HepG2 (cell line): ENCODE data around the gene PRKD2. TPM values are rescaled to one million over a fixed set of nuclear protein-coding genes. Genes with fewer than 3 reads are reported as not detected.

ENCODE experiments used
- GTF3A ChIP-seq: sonication (generic); formaldehyde crosslinking; conservative IDR thresholded peaks from 2 replicates; pipeline ENCODE4 v1.4.0; 2020; ENCODE audit warnings: mild to moderate bottlenecking, missing genetic modification reagents
- PHF8 ChIP-seq: sonication (generic); formaldehyde crosslinking; IDR thresholded peaks from 2 replicates; pipeline ENCODE4 v1.5.0; 2020; ENCODE audit warnings: missing genetic modification reagents
- ZFY ChIP-seq: sonication (generic); formaldehyde crosslinking; IDR thresholded peaks from 2 replicates; pipeline ENCODE4 v1.4.0; 2020; ENCODE audit warnings: missing genetic modification reagents
- ZNF10 ChIP-seq: sonication (generic); formaldehyde crosslinking; IDR thresholded peaks from 2 replicates; pipeline ENCODE4 v1.4.0; 2020; ENCODE audit warnings: mild to moderate bottlenecking, low read depth, missing genetic modification reagents, borderline replicate concordance
- polyA plus RNA-seq, 8 experiments: library from polyadenylated mRNA; depleted of rRNA in 3 of 8; stranded (reverse) in 7 of 8; unstranded in 1 of 8; fragments of >200 nt; fragmentation: Illumina TruSeq in 4 of 8; extraction: Trizol in 4 of 8; gene quantifications; 2 replicates each; pipeline versions ENCODE4 v1.2.1 to v1.2.3, GENCODE V29; 2011 to 2016; ENCODE audit warnings: low read depth in 4 of 8, missing spikeins in 1 of 8, mixed read lengths in 1 of 8; ENCODE audit not compliant: insufficient read depth in 1 of 8
- total RNA-seq, 5 experiments: library from RNA; depleted of rRNA; stranded (reverse); fragments of >200 nt; fragmentation: Illumina TruSeq; extraction: Trizol; gene quantifications; 2 replicates each; pipeline ENCODE4 v1.2.3, GENCODE V29; 2016; ENCODE audit warnings: low read depth in 1 of 5
- TF ChIP-seq, protein P1 (sequence below), 2 experiments: sonication (generic) in 1 of 2; formaldehyde crosslinking in 1 of 2; IDR thresholded peaks; 2 replicates each; pipeline versions ENCODE4 v1.4.0 to v1.6.1; 2016 to 2020; ENCODE audit warnings: borderline replicate concordance in 1 of 2, low read depth in 1 of 2, mild to moderate bottlenecking in 1 of 2, missing genetic modification reagents in 1 of 2
- TF ChIP-seq, protein P2 (sequence below): sonication (generic); formaldehyde crosslinking; IDR thresholded peaks from 2 replicates; pipeline ENCODE4 v1.4.0; 2020; ENCODE audit warnings: mild to moderate bottlenecking, missing genetic modification reagents
- TF ChIP-seq, protein P3 (sequence below), 2 experiments: sonication (generic) in 1 of 2; formaldehyde crosslinking in 1 of 2; IDR thresholded peaks; 2 replicates each; pipeline versions ENCODE4 v1.5.1 to v1.6.1; 2011 to 2020; ENCODE audit warnings: borderline replicate concordance in 1 of 2, low read depth in 1 of 2, low read length in 1 of 2, mild to moderate bottlenecking in 1 of 2, missing genetic modification reagents in 1 of 2, moderate library complexity in 1 of 2
- TF ChIP-seq, protein P4 (sequence below), 2 experiments: sonication (generic) in 1 of 2; formaldehyde crosslinking in 1 of 2; IDR thresholded peaks; 2 replicates each; pipeline versions ENCODE4 v1.6.1 to v1.9.0; 2014 to 2022; ENCODE audit warnings: antibody characterized with exemption in 1 of 2, borderline replicate concordance in 1 of 2, inconsistent platforms in 1 of 2, low read depth in 1 of 2, missing genetic modification reagents in 1 of 2

PRKD2 gene
- total and polyA plus RNA-seq, 2 of the 13 experiments (the other 11 are each of a cell fraction or from before 2014, with no cell fraction given): 6.7 to 7.3 TPM

DNA sequence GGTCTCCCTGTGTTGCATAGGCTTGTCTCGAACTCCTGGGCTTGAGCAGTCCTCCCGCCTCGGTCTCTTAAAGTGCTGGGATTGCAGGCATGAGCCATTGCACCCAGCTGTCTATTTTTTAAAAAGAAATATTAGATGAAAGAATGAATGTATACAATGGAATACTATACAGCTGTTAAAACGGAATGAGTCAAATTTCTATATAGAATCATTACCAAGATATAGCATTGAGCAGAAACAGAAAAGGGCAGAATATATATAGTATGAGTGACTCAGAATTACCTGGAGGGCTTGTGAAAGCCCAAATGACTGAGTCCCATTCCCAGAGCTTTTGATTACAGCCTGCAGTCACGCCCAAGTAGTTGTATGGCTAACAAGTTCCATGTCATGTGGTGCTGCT is 60.4 kb downstream of the PRKD2 start (continued):
- TF ChIP-seq, protein P1, sequence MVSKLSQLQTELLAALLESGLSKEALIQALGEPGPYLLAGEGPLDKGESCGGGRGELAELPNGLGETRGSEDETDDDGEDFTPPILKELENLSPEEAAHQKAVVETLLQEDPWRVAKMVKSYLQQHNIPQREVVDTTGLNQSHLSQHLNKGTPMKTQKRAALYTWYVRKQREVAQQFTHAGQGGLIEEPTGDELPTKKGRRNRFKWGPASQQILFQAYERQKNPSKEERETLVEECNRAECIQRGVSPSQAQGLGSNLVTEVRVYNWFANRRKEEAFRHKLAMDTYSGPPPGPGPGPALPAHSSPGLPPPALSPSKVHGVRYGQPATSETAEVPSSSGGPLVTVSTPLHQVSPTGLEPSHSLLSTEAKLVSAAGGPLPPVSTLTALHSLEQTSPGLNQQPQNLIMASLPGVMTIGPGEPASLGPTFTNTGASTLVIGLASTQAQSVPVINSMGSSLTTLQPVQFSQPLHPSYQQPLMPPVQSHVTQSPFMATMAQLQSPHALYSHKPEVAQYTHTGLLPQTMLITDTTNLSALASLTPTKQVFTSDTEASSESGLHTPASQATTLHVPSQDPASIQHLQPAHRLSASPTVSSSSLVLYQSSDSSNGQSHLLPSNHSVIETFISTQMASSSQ (IDR thresholded peaks at IDR 0.05; ENCODE audit: low read depth): no peak
- TF ChIP-seq, protein P1 (CRISPR knock-in tag; IDR thresholded peaks at IDR 0.05; ENCODE audit: borderline replicate concordance): no peak
- TF ChIP-seq PHF8 (CRISPR knock-in tag) (no peak), ZFY (CRISPR knock-in tag) (no peak), GTF3A (CRISPR knock-in tag) (no peak), ZNF10 (CRISPR knock-in tag) (no peak)
- TF ChIP-seq, protein P2, sequence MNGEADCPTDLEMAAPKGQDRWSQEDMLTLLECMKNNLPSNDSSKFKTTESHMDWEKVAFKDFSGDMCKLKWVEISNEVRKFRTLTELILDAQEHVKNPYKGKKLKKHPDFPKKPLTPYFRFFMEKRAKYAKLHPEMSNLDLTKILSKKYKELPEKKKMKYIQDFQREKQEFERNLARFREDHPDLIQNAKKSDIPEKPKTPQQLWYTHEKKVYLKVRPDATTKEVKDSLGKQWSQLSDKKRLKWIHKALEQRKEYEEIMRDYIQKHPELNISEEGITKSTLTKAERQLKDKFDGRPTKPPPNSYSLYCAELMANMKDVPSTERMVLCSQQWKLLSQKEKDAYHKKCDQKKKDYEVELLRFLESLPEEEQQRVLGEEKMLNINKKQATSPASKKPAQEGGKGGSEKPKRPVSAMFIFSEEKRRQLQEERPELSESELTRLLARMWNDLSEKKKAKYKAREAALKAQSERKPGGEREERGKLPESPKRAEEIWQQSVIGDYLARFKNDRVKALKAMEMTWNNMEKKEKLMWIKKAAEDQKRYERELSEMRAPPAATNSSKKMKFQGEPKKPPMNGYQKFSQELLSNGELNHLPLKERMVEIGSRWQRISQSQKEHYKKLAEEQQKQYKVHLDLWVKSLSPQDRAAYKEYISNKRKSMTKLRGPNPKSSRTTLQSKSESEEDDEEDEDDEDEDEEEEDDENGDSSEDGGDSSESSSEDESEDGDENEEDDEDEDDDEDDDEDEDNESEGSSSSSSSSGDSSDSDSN: no peak
- TF ChIP-seq, protein P3, sequence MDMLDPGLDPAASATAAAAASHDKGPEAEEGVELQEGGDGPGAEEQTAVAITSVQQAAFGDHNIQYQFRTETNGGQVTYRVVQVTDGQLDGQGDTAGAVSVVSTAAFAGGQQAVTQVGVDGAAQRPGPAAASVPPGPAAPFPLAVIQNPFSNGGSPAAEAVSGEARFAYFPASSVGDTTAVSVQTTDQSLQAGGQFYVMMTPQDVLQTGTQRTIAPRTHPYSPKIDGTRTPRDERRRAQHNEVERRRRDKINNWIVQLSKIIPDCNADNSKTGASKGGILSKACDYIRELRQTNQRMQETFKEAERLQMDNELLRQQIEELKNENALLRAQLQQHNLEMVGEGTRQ (IDR thresholded peaks at IDR 0.05; ENCODE audit: low read depth, low read length): no peak
- TF ChIP-seq, protein P3 (CRISPR knock-in tag; IDR thresholded peaks at IDR 0.05; ENCODE audit: borderline replicate concordance): no peak
- TF ChIP-seq, protein P4, sequence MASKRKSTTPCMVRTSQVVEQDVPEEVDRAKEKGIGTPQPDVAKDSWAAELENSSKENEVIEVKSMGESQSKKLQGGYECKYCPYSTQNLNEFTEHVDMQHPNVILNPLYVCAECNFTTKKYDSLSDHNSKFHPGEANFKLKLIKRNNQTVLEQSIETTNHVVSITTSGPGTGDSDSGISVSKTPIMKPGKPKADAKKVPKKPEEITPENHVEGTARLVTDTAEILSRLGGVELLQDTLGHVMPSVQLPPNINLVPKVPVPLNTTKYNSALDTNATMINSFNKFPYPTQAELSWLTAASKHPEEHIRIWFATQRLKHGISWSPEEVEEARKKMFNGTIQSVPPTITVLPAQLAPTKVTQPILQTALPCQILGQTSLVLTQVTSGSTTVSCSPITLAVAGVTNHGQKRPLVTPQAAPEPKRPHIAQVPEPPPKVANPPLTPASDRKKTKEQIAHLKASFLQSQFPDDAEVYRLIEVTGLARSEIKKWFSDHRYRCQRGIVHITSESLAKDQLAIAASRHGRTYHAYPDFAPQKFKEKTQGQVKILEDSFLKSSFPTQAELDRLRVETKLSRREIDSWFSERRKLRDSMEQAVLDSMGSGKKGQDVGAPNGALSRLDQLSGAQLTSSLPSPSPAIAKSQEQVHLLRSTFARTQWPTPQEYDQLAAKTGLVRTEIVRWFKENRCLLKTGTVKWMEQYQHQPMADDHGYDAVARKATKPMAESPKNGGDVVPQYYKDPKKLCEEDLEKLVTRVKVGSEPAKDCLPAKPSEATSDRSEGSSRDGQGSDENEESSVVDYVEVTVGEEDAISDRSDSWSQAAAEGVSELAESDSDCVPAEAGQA (IDR thresholded peaks at IDR 0.05; ENCODE audit: low read depth): no peak
- TF ChIP-seq, protein P4 (CRISPR knock-in tag; IDR thresholded peaks at IDR 0.05; ENCODE audit: borderline replicate concordance): no peak
